EH (cell line): Measurements from ENCODE around the gene DDX55.

Experiments
- DNase-seq: peaks from one replicate; pipeline ENCODE4 v3.0.0-alpha.2; 2015; ENCODE audit warnings: low read depth

DDX55 gene

DNA sequence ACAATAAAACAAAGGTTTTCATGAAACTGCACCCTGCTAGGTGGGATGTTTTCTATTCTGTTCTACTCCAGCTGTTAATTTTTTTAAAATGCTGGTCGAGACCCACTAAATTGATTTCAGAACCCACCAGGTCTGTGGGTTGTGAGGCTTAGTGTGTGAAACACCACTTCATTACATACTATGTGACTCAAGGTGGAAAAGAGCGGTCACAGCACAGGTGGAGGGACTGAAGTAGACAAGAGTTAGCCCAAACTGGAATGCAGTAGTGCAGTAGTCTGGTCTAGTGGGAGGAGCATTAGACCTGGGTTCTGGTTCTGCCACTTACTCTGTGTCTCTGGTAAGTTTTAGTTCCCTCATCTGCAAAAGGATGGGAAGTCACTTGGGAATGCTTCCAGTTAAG is 12.2 kb downstream of the DDX55 start:
- DNase-seq = no peak

DNA sequence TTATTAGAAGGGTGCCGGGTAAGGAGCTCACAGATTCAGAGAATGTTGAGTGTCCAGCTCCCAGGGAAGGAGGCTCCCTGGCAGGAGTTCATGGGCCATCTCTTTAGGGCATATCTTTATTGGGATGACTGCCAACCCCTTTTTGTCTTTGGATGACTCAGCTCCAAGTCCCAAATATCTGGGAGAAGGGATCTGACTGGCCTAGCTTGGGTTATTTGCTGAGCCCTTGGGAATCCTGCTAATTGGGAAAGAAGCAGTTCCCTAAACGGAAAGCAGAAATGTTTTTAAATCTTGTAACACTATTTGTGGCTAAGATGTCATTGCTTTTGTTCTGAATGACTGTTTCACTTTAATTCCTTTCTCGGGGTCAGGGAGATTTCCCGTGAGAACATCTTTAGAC is 12.6 kb downstream of the DDX55 start:
- DNase-seq = peak; percentile 97

DNA sequence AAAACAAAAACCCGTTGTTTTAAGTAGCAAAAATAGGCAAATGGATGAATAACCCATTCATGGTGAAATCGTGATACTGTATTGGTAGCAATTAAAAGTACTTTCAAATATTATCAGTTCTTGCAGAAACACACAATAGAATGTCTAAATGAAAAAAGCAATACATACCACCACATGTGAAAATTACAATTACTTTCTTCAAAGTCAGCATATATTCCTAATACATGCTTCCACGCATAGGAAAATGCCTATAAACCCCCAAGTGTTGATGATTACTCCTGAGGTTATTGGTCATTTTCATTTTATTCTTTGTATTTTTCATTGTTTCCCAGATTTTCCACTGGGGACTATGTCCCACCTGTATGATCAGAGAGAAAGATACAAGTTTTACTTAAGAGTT is 15.2 kb downstream of the DDX55 start:
- DNase-seq = no peak

DNA sequence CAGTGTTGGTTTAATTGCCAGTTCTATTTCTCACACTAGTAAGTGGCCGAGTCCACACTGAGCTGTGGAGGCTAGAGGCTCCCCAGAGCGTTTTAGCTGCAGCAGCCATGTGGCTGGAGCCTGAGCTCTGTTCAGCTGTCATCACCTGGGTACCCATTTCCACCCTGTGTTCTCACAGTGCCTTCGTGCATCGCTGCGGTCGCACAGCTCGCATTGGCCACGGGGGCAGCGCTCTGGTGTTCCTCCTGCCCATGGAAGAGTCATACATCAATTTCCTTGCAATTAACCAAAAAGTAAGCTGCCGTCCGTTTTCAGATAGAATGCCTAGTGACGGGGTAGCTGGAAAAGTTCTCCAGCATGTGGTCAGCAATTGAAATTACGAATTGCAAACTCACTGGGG is 15.7 kb downstream of the DDX55 start:
- DNase-seq = no peak

DNA sequence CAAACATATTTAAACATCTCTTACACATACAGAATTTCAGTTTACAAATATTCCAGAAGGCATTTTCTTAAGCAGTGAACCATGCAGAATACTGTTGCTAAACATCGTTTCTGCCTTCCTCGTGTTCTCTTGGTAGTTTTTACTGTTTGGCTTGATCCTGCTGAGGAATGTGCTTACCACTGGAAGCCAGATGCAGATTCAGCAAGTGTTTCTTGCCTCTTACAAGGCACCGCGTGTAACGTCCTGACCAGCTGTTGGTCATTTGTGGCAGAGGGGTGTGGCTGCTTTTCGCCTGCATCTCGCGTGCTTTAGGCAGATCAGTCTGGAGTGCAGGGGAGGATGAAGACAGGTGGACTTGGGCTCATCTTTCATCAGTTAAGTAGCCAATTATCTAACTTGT is 19.2 kb downstream of the DDX55 start:
- DNase-seq = peak; percentile 7

DNA sequence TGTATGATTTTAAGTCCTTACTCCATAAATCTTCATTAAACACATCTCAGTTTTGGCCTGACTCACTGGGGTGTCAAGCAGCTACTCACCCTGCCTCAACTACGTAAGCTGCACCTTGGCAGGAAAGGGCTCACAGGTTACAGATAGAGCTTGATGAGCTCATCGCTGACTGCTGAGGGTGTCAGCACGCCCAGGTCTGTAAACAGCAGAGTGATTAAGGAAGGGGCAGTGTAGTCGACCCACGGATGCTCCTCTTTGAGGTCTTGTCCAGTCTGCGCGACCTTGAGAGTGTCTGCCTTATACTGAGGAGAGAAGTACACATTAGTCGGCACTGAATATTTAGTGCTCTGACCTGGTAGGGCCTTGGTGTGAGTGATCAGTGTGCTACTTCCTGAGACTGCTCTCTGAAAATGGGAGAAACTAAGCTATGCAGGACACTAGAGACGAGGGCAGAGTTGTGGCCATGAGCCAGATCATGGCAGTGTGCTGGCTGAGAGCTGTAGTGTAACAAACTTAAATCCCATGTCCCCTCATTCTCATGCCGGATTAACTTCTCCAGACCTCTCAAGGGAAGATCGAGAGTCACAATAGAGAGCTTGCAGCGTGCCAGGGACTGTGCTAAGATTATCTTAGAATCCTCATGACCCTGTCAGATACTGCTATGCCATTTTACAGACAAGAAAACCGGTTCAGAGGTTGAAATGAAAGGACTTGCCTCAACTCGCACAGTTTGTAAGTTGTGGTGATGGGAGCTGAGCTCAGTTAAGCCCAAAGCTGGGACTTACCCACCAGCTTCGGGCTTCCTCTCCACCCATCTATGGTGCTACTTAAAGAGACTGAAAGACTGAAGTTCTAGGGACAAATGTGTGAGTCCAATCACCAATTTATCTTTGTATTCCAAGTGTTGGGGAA is 20.0 kb downstream of the DDX55 start:
- no peak for DNase-seq

DNA sequence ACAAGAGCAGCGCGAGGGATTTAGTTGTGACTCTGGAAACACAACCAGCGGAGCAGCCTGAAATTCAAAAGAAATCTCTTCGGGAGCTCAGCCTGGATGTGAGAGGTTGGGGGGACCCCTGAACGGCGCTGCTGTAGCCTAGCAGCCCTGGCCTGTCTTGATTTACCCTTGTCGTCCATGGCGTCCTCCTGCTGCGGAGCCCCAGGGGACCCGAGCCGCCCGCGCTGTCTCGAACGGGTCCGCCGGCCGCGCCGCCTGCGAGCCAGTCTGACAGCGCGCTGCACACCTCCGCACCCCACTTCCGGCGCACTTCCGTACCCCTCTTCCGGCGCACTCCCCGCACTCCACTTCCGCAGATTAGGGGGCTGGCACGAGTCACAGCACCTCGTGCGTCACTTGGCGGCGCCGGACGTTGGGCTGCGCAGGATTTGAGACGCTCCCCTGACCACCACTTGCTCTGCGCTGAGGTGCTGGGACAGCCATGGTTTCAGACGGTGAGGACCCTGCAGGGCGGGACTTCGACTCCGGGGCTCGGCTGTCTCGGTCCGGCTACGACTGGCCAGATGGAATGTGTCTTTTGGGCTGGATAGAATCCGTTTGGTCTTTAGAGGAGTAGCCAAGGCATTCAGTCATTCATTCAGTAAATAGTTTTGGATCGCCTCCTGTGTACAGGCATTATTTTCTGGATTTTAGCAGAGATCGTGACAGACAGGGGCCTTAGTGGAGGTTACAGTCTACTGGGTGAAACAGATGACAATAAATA is 31.7 kb downstream of the DDX55 start, which contains the start of the genes EIF2B1 and GTF2H3:
Gene EIF2B1 (minus strand): TSS at position 308 of the 763 bp plus-strand sequence. CDS start 129 bp downstream, at position 179.
Gene GTF2H3 (plus strand): TSS at position 451 of the 763 bp plus-strand sequence. CDS start 31 bp downstream, at position 482.
- DNase-seq = peak; percentile 96

DNA sequence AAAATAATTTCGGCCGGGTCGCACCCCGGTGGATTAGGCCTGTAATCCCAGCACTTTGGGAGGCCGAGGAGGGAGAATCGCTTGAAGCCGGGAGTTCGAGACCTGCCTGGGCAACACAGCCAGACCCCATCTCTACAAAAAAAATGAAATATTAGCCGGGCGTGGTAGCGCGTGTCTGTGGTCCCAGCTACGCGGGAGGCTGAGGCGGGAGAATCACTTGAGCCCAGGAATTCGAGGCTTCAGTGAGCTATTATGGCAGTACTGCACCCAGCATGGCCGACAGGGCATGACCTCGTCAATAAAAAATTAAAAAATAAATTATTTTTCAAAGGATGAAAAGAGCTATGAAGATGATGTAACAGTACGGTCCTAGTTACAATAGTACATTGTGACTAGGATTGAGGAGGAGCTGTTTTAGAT is 32.3 kb downstream of the DDX55 start:
- DNase-seq = peak; percentile 3

DNA sequence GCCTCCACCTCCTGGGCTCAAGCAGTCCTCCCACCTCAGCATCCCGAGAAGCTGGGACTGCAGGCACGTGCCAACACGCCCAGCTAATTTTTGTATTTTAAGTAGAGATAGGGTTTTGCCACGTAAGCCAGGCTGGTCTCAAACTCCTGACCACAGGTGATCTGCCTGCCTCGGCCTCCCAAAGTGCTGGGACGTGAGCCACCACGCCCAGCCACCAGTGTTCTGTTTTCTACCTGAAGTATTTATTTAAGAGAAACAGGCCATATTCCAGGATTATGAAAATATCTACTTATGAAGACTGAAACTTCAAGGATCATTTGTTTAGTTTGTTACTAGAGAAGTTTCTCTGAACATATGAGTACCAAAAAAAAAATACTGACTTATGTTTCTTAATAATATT is 42.0 kb downstream of the DDX55 start:
- no peak for DNase-seq

DNA sequence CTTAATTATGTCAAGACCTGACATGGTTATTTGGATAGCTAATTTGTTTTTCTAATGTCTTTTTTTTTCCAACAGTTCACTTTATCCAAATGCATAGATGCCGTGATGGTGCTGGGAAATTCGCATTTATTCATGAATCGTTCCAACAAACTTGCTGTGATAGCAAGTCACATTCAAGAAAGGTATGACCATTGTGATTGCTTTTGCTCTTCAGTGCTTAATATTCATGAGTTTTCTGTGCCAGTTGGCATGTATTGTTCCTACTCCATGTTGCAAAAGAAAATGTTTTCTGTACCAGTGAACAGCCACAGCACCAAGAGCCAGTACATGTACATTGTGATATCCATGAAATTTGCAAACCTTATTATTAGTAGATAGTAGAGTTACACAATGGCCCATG is 43.5 kb downstream of the DDX55 start:
- no peak for DNase-seq

DNA sequence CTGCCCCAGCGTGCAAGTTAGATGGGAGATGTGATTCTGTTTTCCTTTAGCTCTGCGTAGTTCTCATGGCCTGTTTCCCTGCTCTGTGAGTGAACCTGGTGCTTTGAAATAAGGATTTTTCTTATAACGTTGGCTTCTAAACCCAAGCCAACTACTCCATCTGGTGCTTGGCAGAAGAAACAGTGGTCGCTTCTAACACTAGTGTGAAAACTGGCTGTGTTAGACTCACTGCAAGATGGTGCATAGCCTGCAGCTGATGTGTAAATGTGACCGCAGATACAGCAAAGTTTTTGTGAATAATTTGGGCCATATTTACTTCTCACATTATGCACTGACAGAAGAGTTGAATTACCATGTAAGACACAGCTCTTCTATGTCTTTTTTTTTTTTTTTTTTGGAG is 44.0 kb downstream of the DDX55 start:
- no peak for DNase-seq

DNA sequence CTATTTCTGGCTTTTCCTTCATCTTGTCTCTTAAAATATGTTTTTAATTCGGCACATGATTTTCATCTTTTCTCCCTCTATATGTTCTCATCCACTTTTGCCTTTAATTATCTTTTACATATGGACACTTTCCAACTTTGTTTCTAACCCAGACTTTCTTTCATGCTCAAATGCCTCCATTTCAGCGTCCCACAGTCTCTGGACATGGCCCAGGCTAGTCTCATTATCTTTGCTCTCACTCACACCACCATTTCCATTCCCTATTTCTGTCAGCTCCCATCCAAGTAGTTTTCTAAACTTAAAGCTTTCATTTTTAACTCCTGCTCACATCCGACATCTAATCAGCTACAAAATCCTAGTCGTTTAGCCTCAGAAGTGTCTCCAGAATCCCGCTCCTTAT is 46.5 kb downstream of the DDX55 start:
- DNase-seq = no peak

DNA sequence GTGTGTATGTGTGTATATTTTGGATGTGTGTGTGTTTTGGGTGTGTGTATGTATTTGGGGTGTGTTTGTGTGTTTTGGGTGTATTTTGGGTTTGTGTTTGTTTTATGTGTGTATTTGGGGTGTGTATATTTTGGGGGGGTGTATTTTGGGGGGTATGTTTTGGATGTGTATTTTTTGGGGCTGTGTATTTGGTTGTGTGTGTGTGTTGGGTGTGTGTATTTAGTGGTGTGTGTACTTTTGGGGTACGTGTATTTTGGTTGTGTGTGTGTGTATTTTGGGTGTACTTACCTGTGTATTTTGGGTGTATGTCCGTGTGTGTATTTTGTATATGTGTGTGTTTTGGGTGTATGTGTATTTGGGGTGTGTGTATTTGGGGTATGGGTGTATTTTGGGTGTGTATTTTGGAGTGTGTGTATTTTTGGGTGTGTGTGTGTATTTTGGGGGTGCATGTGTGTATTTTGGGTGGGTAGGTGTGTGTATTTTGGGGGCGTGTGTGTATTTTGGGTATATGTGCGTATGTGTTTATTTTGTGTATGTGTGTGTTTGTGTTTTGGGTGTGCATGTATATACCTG is 52.3 kb downstream of the DDX55 start:
- no peak for DNase-seq

DNA sequence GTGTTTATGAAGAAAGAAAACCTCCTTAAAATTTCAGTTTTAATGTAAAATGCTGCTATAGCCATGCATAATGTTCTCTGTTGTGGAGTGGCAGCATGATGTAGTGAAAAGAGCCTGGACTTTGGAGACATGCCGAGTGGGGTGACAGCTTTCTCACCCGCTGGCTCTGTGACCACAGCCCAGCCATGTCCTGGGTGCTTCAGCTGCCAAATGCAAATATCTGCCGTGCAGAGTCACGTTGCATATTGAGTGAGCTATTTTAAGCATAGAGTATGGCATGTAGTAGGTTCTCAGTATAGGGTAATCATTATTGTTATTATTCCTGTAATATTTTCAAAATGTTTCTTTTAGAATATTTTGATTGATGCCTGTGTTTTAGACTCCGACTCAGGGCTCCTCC is 53.5 kb downstream of the DDX55 start:
- DNase-seq = no peak

DNA sequence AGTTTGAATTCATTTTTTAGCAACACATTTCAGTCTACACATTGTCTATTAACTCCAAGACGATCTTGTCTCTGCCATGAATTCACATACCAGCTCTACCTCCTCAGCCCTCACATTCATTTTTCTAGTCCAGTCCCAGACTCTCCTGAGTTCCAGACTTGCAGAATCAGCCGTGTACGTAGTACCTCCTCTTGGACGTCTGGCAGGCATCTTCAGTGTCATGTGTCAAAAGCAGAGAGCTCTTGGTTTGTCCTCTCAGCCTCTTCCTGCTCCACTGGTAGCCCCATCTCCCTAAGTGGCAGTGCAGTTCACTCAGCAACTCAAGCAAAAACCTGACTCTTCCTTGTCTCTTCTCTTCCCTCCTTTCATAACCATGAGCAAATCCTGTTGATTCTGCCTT is 54.5 kb downstream of the DDX55 start:
- no peak for DNase-seq

DNA sequence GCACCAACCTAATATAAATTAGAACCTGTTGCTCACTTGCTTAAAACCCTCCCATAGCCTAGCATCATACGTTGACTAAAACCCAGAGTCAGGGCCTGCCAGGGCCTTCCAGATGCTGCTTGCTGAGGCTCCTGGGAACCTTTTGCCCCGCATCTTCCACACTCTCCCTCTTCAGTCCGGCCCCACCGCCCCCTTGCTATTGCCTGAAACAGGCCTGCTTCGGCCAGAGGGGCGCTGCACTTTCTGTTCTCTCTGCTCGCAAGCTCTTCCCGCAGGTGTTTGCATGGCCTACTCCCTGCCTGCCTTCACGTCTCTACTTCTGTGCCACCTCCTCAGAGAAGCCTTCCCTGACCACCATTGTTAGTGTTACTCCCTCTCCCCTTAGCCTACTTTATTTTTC is 55.3 kb downstream of the DDX55 start:
- DNase-seq = no peak

DNA sequence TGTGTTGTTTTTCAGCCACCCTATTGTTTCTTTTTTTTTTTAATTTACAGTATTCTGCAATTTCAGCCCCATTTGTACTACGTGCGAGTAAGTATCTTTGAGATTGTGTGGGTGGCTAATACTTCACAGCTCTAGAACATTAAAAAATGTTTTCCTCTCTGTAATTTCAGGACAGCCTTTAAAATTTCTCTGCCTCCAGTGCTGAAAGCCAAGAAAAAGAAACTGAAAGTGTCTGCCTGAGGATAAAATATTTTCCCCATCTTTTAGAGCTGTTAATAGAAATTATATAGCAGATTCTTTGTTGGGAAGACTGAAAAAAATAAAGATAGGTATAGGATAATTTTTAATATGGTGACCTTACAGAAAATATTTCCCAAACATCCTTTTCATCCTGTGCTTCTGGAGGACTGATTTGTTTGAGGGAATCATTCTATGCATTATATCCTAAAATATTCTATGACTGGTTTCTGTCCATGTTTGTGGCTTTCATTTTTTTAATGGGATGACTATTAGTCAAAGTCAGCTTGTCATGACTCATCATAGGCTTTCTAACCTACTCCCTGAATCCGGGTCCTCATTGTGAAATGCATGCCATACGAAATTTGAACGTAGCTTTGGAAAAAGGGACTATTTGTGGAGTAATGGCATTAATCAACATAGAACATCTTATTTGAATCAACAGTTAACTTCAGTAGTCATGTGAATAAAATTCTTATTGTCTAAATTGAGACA is 58.3 kb downstream of the DDX55 start:
- DNase-seq = peak; percentile 94

DNA sequence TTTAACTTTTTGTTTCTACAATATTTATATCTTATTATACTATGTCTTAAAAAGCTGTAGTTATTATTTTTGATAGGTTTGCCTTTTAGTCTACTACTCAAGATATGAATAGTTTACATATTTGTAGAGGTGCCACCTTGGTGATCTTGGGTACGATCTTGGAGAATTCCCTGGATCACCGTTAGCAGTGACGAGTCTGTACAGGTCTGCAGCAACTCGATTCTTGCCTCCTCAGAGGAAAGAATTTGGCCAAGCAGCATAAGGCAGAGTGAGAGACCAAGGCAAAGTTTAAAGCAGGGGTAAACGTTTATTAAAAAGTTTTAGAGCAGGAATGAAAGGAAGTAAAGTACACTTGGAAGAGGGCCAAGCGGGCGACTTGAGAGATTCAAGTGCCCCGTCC is 65.9 kb downstream of the DDX55 start:
- no peak for DNase-seq
